Endothelial cell of umbilical vein (primary cell): ENCODE measurements around the gene FZD1.

Experiments used
- EZH2 ChIP-seq: IDR thresholded peaks from 2 replicates; pipeline ENCODE4 v1.6.1; 2012; ENCODE audit warnings: borderline replicate concordance, low read depth, mild to moderate bottlenecking, moderate library complexity, low read length, inconsistent platforms; ENCODE audit not compliant: severe bottlenecking
- FOS ChIP-seq: IDR thresholded peaks from 2 replicates; pipeline ENCODE4 v1.6.1; 2011; ENCODE audit warnings: mild to moderate bottlenecking, low read length, moderate library complexity, borderline replicate concordance; ENCODE audit not compliant: insufficient read depth
- GATA2 ChIP-seq: IDR thresholded peaks from 2 replicates; pipeline ENCODE4 v1.7.0; 2011; ENCODE audit warnings: low read depth, mild to moderate bottlenecking, moderate library complexity, mixed read lengths, low read length; ENCODE audit not compliant: insufficient read length, insufficient read depth
- JUN ChIP-seq: IDR thresholded peaks from 2 replicates; pipeline ENCODE4 v1.6.1; 2011; ENCODE audit warnings: borderline replicate concordance, low read depth; ENCODE audit not compliant: insufficient read length, insufficient read depth
- MAX ChIP-seq: IDR thresholded peaks from 2 replicates; pipeline ENCODE4 v1.6.1; 2011; ENCODE audit not compliant: insufficient read depth, insufficient read length
- MYC ChIP-seq: IDR thresholded peaks from one replicate; pipeline ENCODE4 v1.6.1; 2011; ENCODE audit warnings: mild to moderate bottlenecking, low read depth, low read length
- POLR2A ChIP-seq: IDR thresholded peaks from 2 replicates; pipeline ENCODE4 v1.6.1; 2012; ENCODE audit warnings: low read depth, mild to moderate bottlenecking, control low read depth, low read length
- POLR2AphosphoS5 ChIP-seq: IDR thresholded peaks from 2 replicates; pipeline ENCODE4 v1.6.1; 2012; ENCODE audit warnings: low read depth, mild to moderate bottlenecking, control low read depth, low read length, moderate library complexity; ENCODE audit not compliant: insufficient read depth
- TF ChIP-seq, protein P1 (sequence below), 2 donors: IDR thresholded peaks; 1 replicate in 1 of 2; 2 replicates in 1 of 2; pipeline ENCODE4 v1.5.1; 2011; ENCODE audit warnings: low read length in 2 of 2, mild to moderate bottlenecking in 2 of 2, moderate library complexity in 2 of 2, control low read depth in 1 of 2, inconsistent platforms in 1 of 2, low read depth in 1 of 2; ENCODE audit not compliant: insufficient read depth in 1 of 2; ENCODE audit errors: extremely low read depth in 1 of 2

GRCh38 chr7:91265693-91266066 lies 1.4 kb downstream of the FZD1 start:
- TF ChIP-seq, protein P1, sequence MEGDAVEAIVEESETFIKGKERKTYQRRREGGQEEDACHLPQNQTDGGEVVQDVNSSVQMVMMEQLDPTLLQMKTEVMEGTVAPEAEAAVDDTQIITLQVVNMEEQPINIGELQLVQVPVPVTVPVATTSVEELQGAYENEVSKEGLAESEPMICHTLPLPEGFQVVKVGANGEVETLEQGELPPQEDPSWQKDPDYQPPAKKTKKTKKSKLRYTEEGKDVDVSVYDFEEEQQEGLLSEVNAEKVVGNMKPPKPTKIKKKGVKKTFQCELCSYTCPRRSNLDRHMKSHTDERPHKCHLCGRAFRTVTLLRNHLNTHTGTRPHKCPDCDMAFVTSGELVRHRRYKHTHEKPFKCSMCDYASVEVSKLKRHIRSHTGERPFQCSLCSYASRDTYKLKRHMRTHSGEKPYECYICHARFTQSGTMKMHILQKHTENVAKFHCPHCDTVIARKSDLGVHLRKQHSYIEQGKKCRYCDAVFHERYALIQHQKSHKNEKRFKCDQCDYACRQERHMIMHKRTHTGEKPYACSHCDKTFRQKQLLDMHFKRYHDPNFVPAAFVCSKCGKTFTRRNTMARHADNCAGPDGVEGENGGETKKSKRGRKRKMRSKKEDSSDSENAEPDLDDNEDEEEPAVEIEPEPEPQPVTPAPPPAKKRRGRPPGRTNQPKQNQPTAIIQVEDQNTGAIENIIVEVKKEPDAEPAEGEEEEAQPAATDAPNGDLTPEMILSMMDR (IDR thresholded peaks at IDR 0.05; ENCODE audit: extremely low read depth in 1 of 2, insufficient read depth in 1 of 2, low read depth in 1 of 2, low read length in 2 of 2): no peak
- TF ChIP-seq POLR2A (no peak), MYC (no peak), EZH2 (no peak), JUN (no peak), MAX (no peak), POLR2AphosphoS5 (no peak), GATA2 (no peak), FOS (no peak)
